WTC11 (cell line): ENCODE data around the gene PTPRN2. TPM values are rescaled to one million over a fixed set of nuclear protein-coding genes. Genes with fewer than 3 reads are reported as not detected.

Experiments used
- ATAC-seq: fragments of 200-7000 bp; cut with Tn5 transposase; 2 replicates; pipeline ENCODE4 v1.10.0; 2021; ENCODE audit warnings: mild to moderate bottlenecking, moderate library complexity
- CTCF ChIA-PET: fragments of 300-600 bp; sonication (Branson Sonifier 250); formaldehyde crosslinking; loops from one replicate; lab custom pipeline; 2021; ENCODE audit warnings: antibody characterized with exemption; lab: Charles Lee
- POLR2A ChIA-PET: fragments of 350-600 bp; sonication (Branson Sonifier 250); formaldehyde crosslinking; loops from one replicate; lab custom pipeline; 2021; ENCODE audit warnings: antibody characterized with exemption; lab: Charles Lee
- DNase-seq: peaks from one replicate; pipeline ENCODE4 v3.0.0; 2021; ENCODE audit warnings: low spot score
- H3K27ac Mint-ChIP-seq: 2 replicates; pipeline ENCODE4 v1.8.0; 2021; ENCODE audit warnings: mixed read lengths
- H3K27me3 Mint-ChIP-seq: 2 replicates; pipeline ENCODE4 v1.8.0; 2021; ENCODE audit warnings: low read depth, mild to moderate bottlenecking, moderate library complexity, mixed read lengths
- H3K36me3 Mint-ChIP-seq: 2 replicates; pipeline ENCODE4 v1.8.0; 2021; ENCODE audit warnings: mixed read lengths
- H3K4me1 Mint-ChIP-seq: 2 replicates; pipeline ENCODE4 v1.8.0; 2022; ENCODE audit warnings: mixed read lengths
- H3K4me3 Mint-ChIP-seq: 2 replicates; pipeline ENCODE4 v1.8.0; 2021; ENCODE audit warnings: mild to moderate bottlenecking, moderate library complexity, mixed read lengths
- H3K9me3 Mint-ChIP-seq: 2 replicates; pipeline ENCODE4 v1.8.0; 2021; ENCODE audit warnings: mixed read lengths
- KAT7 ChIP-seq: sonication (generic); formaldehyde crosslinking; IDR thresholded peaks from 2 replicates; pipeline ENCODE4 v1.8.1; 2023; ENCODE audit warnings: missing genetic modification reagents, mild to moderate bottlenecking, borderline replicate concordance
- SMAD3 ChIP-seq: sonication (generic); formaldehyde crosslinking; IDR thresholded peaks from 2 replicates; pipeline ENCODE4 v1.8.0; 2022; ENCODE audit warnings: missing genetic modification reagents, mild to moderate bottlenecking, borderline replicate concordance
- ZNF219 ChIP-seq: sonication (generic); formaldehyde crosslinking; IDR thresholded peaks from 2 replicates; pipeline ENCODE4 v1.8.0; 2023; ENCODE audit warnings: missing genetic modification reagents, mild to moderate bottlenecking, borderline replicate concordance
- ZNF423 ChIP-seq: fragments of 250-450 bp; sonication (Bioruptor Pico); IDR thresholded peaks from 2 replicates; pipeline ENCODE4 v2.1.2; 2022; ENCODE audit warnings: mild to moderate bottlenecking, moderate library complexity
- total RNA-seq: library from RNA; stranded (reverse); gene quantifications from 3 replicates; pipeline ENCODE4 v1.2.3, GENCODE V29; 2021
- TF ChIP-seq, protein P1 (sequence below): fragments of 250-450 bp; sonication (Bioruptor Pico); IDR thresholded peaks from 2 replicates; pipeline ENCODE4 v1.9.0; 2021; ENCODE audit warnings: mild to moderate bottlenecking
- TF ChIP-seq, protein P2 (sequence below): sonication (generic); formaldehyde crosslinking; conservative IDR thresholded peaks from 2 replicates; pipeline ENCODE4 v1.8.1; 2023; ENCODE audit warnings: mild to moderate bottlenecking, low read depth, missing genetic modification reagents, moderate library complexity
- TF ChIP-seq, protein P3 (sequence below): sonication (generic); formaldehyde crosslinking; IDR thresholded peaks from 2 replicates; pipeline ENCODE4 v1.8.1; 2022; ENCODE audit warnings: missing genetic modification reagents, borderline replicate concordance
- TF ChIP-seq, protein P4 (sequence below): sonication (generic); formaldehyde crosslinking; IDR thresholded peaks from 2 replicates; pipeline ENCODE4 v1.8.1; 2022; ENCODE audit warnings: low read depth, missing genetic modification reagents, borderline replicate concordance
- TF ChIP-seq, protein P5 (sequence below): sonication (generic); formaldehyde crosslinking; IDR thresholded peaks from 2 replicates; pipeline ENCODE4 v1.8.0; 2022; ENCODE audit warnings: mild to moderate bottlenecking, missing genetic modification reagents
- TF ChIP-seq, protein P6 (sequence below): sonication (generic); formaldehyde crosslinking; IDR thresholded peaks from 2 replicates; pipeline ENCODE4 v1.8.0; 2023; ENCODE audit warnings: missing genetic modification reagents, mild to moderate bottlenecking, borderline replicate concordance

Gene PTPRN2
- total RNA-seq, 1 experiment from 2014 or later: 4.7 TPM

DNA sequence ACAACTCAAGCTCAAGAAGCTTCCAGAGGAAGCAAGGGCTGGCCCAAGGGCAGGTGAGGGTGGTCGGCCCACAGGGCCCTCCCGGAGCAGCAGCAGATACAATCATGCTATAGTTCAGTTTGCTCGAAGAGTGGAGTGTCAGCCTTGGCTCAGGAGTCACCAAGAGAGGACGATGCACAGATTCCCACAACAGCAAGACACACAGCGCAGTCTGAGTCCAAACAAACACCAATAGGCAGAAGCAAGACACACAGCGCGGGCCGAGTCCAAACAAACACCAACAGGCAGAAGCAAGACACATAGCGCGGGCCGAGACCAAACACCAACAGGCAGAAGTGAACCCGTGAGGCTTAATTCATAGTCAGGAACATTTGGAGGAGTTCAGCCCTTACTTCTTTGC, 138.4 kb downstream of the PTPRN2 start (continued):
- TF ChIP-seq, protein P1, sequence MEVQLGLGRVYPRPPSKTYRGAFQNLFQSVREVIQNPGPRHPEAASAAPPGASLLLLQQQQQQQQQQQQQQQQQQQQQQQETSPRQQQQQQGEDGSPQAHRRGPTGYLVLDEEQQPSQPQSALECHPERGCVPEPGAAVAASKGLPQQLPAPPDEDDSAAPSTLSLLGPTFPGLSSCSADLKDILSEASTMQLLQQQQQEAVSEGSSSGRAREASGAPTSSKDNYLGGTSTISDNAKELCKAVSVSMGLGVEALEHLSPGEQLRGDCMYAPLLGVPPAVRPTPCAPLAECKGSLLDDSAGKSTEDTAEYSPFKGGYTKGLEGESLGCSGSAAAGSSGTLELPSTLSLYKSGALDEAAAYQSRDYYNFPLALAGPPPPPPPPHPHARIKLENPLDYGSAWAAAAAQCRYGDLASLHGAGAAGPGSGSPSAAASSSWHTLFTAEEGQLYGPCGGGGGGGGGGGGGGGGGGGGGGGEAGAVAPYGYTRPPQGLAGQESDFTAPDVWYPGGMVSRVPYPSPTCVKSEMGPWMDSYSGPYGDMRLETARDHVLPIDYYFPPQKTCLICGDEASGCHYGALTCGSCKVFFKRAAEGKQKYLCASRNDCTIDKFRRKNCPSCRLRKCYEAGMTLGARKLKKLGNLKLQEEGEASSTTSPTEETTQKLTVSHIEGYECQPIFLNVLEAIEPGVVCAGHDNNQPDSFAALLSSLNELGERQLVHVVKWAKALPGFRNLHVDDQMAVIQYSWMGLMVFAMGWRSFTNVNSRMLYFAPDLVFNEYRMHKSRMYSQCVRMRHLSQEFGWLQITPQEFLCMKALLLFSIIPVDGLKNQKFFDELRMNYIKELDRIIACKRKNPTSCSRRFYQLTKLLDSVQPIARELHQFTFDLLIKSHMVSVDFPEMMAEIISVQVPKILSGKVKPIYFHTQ (CRISPR knock-in tag): no peak

DNA sequence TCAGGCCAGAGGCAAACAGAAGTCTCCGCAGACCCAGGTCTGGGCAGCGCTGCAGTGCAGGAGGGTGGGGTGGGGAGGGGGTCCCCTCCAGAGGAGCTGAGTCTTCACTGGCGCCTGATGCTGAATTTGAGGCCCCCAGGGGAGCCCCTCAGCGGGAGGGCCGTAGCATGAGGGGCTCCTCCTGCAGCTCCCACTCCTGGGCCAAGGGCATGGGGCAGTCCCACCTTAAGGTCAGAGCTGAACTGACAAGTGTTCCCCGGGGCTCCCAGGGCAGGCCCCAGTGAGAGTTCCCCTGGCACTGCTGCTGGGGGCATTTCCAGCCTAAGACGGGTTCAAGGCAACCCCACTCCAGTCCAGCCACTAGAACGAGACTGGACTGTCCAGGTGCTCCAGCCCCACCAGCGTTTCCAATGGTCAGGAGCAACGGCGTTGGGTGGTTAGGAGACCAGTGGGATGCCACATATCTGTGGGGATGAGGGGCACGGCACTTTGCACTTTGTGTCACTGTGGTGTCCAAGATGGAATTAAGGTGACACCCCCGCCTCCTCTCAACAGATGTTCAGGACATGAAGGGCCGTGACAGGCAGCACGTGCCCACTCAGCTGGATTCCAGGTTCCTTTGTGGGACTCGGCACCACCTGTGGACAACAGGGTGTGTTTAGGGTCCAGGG, 139.1 kb downstream of the PTPRN2 start:
- Mint-ChIP-seq H3K27me3 (no peaks in the 10 kb centered on the region), H3K27ac (no peak overlapping the region), H3K4me3 (no peak overlapping the region), H3K36me3 (no peaks in the 10 kb centered on the region), H3K4me1 (peaks cover 22% of the 10 kb centered on the region), H3K9me3 (no peaks in the 10 kb centered on the region)
- DNase-seq: no peak
- TF ChIP-seq ZNF423 (no peak), ZNF219 (CRISPR knock-in tag) (no peak), SMAD3 (CRISPR knock-in tag) (no peak), KAT7 (CRISPR knock-in tag) (no peak)
- TF ChIP-seq, protein P2, sequence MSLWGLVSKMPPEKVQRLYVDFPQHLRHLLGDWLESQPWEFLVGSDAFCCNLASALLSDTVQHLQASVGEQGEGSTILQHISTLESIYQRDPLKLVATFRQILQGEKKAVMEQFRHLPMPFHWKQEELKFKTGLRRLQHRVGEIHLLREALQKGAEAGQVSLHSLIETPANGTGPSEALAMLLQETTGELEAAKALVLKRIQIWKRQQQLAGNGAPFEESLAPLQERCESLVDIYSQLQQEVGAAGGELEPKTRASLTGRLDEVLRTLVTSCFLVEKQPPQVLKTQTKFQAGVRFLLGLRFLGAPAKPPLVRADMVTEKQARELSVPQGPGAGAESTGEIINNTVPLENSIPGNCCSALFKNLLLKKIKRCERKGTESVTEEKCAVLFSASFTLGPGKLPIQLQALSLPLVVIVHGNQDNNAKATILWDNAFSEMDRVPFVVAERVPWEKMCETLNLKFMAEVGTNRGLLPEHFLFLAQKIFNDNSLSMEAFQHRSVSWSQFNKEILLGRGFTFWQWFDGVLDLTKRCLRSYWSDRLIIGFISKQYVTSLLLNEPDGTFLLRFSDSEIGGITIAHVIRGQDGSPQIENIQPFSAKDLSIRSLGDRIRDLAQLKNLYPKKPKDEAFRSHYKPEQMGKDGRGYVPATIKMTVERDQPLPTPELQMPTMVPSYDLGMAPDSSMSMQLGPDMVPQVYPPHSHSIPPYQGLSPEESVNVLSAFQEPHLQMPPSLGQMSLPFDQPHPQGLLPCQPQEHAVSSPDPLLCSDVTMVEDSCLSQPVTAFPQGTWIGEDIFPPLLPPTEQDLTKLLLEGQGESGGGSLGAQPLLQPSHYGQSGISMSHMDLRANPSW (CRISPR knock-in tag): no peak
- TF ChIP-seq, protein P3, sequence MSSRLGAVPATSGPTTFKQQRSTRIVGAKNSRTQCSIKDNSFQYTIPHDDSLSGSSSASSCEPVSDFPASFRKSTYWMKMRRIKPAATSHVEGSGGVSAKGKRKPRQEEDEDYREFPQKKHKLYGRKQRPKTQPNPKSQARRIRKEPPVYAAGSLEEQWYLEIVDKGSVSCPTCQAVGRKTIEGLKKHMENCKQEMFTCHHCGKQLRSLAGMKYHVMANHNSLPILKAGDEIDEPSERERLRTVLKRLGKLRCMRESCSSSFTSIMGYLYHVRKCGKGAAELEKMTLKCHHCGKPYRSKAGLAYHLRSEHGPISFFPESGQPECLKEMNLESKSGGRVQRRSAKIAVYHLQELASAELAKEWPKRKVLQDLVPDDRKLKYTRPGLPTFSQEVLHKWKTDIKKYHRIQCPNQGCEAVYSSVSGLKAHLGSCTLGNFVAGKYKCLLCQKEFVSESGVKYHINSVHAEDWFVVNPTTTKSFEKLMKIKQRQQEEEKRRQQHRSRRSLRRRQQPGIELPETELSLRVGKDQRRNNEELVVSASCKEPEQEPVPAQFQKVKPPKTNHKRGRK (CRISPR knock-in tag): no peak
- TF ChIP-seq, protein P4, sequence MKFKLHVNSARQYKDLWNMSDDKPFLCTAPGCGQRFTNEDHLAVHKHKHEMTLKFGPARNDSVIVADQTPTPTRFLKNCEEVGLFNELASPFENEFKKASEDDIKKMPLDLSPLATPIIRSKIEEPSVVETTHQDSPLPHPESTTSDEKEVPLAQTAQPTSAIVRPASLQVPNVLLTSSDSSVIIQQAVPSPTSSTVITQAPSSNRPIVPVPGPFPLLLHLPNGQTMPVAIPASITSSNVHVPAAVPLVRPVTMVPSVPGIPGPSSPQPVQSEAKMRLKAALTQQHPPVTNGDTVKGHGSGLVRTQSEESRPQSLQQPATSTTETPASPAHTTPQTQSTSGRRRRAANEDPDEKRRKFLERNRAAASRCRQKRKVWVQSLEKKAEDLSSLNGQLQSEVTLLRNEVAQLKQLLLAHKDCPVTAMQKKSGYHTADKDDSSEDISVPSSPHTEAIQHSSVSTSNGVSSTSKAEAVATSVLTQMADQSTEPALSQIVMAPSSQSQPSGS (CRISPR knock-in tag): no peak
- TF ChIP-seq, protein P5, sequence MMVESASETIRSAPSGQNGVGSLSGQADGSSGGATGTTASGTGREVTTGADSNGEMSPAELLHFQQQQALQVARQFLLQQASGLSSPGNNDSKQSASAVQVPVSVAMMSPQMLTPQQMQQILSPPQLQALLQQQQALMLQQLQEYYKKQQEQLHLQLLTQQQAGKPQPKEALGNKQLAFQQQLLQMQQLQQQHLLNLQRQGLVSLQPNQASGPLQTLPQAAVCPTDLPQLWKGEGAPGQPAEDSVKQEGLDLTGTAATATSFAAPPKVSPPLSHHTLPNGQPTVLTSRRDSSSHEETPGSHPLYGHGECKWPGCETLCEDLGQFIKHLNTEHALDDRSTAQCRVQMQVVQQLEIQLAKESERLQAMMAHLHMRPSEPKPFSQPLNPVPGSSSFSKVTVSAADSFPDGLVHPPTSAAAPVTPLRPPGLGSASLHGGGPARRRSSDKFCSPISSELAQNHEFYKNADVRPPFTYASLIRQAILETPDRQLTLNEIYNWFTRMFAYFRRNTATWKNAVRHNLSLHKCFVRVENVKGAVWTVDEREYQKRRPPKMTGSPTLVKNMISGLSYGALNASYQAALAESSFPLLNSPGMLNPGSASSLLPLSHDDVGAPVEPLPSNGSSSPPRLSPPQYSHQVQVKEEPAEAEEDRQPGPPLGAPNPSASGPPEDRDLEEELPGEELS: no peak
- TF ChIP-seq, protein P6, sequence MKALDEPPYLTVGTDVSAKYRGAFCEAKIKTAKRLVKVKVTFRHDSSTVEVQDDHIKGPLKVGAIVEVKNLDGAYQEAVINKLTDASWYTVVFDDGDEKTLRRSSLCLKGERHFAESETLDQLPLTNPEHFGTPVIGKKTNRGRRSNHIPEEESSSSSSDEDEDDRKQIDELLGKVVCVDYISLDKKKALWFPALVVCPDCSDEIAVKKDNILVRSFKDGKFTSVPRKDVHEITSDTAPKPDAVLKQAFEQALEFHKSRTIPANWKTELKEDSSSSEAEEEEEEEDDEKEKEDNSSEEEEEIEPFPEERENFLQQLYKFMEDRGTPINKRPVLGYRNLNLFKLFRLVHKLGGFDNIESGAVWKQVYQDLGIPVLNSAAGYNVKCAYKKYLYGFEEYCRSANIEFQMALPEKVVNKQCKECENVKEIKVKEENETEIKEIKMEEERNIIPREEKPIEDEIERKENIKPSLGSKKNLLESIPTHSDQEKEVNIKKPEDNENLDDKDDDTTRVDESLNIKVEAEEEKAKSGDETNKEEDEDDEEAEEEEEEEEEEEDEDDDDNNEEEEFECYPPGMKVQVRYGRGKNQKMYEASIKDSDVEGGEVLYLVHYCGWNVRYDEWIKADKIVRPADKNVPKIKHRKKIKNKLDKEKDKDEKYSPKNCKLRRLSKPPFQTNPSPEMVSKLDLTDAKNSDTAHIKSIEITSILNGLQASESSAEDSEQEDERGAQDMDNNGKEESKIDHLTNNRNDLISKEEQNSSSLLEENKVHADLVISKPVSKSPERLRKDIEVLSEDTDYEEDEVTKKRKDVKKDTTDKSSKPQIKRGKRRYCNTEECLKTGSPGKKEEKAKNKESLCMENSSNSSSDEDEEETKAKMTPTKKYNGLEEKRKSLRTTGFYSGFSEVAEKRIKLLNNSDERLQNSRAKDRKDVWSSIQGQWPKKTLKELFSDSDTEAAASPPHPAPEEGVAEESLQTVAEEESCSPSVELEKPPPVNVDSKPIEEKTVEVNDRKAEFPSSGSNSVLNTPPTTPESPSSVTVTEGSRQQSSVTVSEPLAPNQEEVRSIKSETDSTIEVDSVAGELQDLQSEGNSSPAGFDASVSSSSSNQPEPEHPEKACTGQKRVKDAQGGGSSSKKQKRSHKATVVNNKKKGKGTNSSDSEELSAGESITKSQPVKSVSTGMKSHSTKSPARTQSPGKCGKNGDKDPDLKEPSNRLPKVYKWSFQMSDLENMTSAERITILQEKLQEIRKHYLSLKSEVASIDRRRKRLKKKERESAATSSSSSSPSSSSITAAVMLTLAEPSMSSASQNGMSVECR (CRISPR knock-in tag): no peak
- ATAC-seq: no peak
- ChIA-PET CTCF (no interaction called here), POLR2A (no interaction called here)
